Measurements from ENCODE around the gene PTCH1.

Gene PTCH1

GRCh38 chr9:95462249-95463147 lies 54.3 kb downstream of the PTCH1 start:
- DNase-seq = peak; percentile 92

GRCh38 chr9:95461448-95462248 lies 55.1 kb downstream of the PTCH1 start:
- DNase-seq = no peak

GRCh38 chr9:95460518-95461164 lies 56.1 kb downstream of the PTCH1 start:
- DNase-seq = no peak

DNA sequence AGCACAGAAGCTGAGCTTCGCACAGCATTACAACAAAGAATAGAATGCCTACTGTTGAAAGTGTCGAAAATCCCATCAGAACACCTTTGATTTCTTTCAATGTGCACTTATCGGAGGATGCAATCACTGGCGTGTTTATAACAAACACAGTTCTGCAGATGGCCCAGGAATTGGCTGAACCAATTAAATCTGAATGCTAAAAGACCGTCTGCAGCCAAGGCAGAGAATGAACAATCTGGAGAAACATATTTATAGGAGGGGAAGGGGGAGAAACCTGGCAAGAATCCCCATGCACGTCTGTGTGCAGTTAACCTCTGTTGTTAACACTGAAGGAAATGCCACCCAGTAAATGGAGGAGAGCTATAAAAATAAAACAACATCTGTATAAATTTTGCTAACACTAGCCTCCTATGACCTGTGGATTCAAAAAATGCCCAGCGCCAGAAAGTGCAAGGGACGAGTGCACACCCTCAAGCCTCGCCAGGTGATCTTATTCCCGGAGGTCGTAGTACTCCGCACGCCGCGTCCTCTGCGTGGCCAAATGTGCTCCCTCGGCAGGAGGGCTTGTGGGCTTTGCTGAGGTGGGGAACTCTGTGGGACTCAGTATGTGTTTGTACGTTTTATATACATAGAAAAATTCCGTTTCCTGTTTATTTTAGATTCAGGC lies 56.8 kb downstream of the PTCH1 start:
- no peak for DNase-seq

- no peak for DNase-seq
Measured at GRCh38 chr9:95459178-95459577, 57.6 kb downstream of the PTCH1 start.

- DNase-seq = peak; percentile 51
Measured at GRCh38 chr9:95458666-95459065, 58.1 kb downstream of the PTCH1 start.

DNA sequence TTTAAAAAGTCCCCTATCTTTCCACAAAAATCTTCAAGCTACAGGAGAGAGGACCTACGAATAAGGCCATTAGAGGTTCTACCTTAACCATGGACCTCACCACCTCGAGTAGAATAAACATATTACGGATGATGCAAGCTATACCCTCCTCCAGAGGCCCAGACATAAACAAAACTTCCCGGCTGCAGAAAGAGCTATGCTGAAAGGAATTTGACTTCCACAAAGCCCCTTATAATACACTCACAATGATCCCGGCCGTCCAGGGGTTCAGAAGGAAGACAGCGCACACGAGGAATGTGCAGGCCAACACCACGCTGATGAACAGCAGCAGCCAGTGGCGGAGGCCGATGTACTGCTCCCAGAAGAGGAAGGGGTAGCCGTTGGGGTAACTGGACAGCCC lies 59.0 kb downstream of the PTCH1 start:
- no peak for DNase-seq

DNA sequence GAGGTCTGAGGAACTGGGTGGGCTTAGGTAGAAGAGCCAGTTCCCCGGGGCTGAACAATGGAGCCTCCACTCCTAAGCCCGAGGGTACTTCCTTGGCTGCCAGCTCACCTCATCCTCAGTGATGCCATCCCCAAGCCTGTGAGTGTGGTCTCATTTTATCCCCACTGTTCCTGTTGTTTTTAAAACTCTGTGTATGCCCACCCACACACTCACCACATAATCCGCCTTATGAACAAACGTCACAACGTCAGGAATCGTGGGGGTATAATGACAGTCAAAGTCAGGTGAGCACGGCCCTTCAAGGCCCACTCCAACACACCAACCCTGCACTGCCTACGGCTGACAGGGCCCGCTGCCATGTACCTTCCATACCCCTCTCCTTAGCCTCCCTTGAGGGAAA lies 61.1 kb downstream of the PTCH1 start:
- no peak for DNase-seq

DNA sequence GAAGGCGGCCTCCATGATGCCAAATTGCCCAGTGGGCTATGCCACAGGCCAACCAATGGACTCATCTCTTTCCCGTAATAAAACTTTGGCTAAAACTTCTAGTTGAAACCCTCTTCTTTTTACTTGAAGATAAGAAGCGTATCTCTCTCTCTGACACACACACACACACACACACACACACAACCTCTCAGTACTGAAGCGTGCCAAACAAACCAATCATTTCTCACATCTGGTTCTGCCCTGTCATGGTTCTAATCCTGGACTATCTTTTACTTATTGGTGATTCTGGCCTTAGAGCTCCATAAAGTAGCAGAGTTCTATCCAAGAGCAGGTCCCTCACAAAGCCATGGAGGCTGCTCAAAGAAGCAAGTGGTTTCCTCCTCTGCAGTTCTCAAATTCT lies 64.6 kb downstream of the PTCH1 start:
- no peak for DNase-seq

GRCh38 chr9:95451065-95451426 lies 65.7 kb downstream of the PTCH1 start:
- no peak for DNase-seq

- no peak for DNase-seq
Measured at GRCh38 chr9:95450171-95451064, 66.4 kb downstream of the PTCH1 start.

- DNase-seq = no peak
Measured at GRCh38 chr9:95449016-95449415, 67.8 kb downstream of the PTCH1 start.

DNA sequence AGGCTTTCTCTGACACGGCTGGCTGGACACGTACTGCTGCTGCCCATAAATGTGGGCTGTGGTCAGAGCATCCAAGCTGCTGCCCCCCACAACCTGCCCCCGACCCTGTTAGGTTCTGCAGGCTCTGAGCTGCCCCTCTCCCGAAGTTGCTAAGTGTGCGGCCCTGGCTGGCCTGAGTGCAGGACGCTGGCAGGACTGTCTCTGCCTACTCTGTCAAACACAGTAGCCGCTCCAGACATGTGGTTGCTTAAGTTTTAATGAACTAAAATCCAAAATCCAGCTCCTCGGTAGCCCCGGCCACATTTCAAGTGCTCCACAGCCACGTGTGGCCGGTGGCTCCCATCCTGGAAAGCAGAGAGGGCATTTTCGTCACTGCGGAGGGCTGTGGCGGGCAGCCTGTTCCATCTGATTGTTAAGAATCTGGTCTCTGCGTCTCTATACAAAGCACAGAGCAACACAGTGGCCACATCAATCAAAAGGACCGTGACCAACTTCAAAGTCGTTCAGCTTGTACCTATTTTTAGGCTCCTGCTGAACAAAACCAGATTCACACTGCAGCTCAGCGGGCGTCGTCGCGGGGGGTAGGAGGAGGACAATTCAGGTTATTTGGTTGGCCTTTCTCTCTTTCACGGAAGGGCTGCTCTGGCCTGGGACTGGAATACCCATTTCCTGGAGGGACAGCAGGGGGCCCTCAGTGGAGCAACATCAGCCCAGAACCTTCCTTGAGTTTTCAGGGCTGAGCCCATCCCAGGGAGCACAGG lies 68.9 kb downstream of the PTCH1 start:
- DNase-seq = no peak

- DNase-seq = no peak
Measured at GRCh38 chr9:95446984-95447383, 69.8 kb downstream of the PTCH1 start.

GRCh38 chr9:95446259-95446658 lies 70.5 kb downstream of the PTCH1 start:
- no peak for DNase-seq

- DNase-seq = no peak
Measured at GRCh38 chr9:95444160-95444559, 72.6 kb downstream of the PTCH1 start.

- no peak for DNase-seq
Measured at GRCh38 chr9:95443301-95443700, 73.5 kb downstream of the PTCH1 start.

DNA sequence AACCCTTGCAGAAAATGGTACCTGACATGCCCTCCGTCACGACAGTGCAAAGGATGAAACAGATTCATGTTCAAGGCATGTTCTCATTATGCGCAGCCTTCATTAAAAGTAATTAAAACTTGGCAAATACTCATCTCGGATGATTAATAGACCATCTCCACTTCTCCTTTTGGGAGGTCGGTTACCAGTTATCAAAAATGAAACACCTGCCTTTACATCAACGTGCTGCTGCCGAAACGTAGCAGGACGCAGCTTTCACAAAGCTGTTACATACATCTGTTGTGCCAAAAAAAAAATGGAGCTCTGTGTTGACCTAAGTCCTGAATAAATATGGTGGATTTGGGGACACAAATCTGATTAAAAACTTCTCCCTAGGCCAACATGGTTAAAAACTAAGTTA lies 75.7 kb downstream of the PTCH1 start:
- DNase-seq = no peak

DNA sequence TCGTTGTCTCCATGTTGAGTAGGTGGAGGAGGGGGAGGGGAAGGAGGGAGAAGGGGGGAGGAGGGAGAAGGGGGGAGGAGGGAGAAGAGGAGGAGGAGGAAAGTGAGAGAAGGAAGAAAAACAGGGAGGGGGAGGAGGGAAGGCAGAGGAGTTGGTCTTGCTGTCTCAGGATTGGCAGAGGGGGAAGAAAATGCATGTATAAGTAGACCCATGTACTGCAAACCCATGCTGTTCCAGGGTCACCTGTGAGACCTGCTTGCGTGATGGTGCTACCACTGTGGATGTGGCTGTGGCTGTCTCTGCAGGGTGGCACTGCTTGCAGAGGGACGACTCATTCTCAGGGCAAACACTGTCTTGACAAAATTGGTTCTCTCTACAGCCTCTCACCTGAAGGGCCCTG lies 76.3 kb downstream of the PTCH1 start:
- no peak for DNase-seq

DNA sequence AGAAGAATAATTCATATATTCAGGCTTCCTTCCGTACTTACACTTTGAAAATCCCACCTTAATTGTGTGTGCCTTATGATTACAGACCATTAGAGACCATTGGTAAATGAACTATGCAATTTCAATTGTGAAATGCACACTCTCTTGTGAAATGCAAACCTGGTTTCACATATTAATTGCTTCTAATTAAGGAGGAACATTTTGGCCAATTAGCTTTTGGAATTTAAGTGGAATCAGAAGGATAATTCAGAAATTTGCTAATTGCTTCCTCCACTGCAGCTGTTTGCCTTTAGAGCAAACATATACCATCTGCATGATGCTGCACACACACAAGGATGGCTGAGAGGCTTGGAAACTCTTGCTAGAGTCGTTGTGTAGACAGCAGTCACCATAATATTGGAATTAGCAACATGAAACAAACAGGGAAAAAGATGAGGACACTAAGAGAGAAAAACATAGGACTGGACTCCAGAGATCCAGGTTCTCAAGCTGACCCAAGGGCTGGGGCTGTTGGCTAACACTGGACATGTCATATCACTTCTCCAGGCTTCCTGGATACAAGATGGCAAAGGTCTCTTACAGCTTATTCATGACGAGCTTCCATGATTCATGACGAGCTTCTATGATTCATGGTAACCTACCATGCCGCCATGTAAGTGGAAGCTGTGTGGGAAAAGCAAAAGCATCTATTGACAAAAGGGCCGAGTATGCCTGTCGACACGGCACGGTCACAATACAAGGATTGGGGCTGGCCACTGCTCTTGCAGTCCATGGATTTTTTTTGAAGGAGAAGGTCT lies 78.0 kb downstream of the PTCH1 start:
- DNase-seq = no peak

All from right hindlimb (tissue), 1 donor.